ENCODE measurements around the gene FOXN1. TPM values are rescaled to one million over a fixed set of nuclear protein-coding genes. Genes with fewer than 3 reads are reported as not detected.

The FOXN1 gene
- total and polyA plus RNA-seq, 4 donors = not detected

- no peak overlapping the region for H3K27ac ChIP-seq (ENCODE audit: low read depth in 1 of 2, low read length in 2 of 2)
- H3K27me3 ChIP-seq (ENCODE audit: control insufficient read depth in 4 of 4, insufficient read depth in 4 of 4, low read length in 3 of 4) = no peaks in the 10 kb centered on the region
- no peaks in the 10 kb centered on the region for H3K4me1 ChIP-seq (ENCODE audit: control insufficient read depth in 4 of 4, insufficient read depth in 4 of 4, low read length in 3 of 4)
- no peak overlapping the region for H3K4me3 ChIP-seq (ENCODE audit: low read depth in 1 of 3, low read length in 3 of 3)
- H3K9ac ChIP-seq (ENCODE audit: low read depth in 1 of 2, low read length in 2 of 2) = no peak overlapping the region
- no peaks in the 10 kb centered on the region for H3K36me3 ChIP-seq (ENCODE audit: control insufficient read depth in 4 of 4, insufficient read depth in 3 of 4, low read depth in 1 of 4, low read length in 3 of 4)
- TF ChIP-seq GABPA (IDR thresholded peaks at IDR 0.05 in 1 of 2, conservative IDR thresholded peaks at IDR 0.05 in 1 of 2) (no peak), MAX (IDR thresholded peaks at IDR 0.05) (no peak), EGR1 (IDR thresholded peaks at IDR 0.05; ENCODE audit: low read depth in 2 of 2) (no peak), HNF4G (IDR thresholded peaks at IDR 0.05) (no peak)
- 88% methylated on average over 4 of the region's 4 CpGs for WGBS
- no peaks in the 10 kb centered on the region for H3K9me3 ChIP-seq (ENCODE audit: control insufficient read depth in 4 of 4, low read length in 3 of 4)
- no peak for DNase-seq (ENCODE audit: low spot score)
Observed at GRCh38 chr17:28530250-28530649, 24.1 kb downstream of the FOXN1 start.

- TF ChIP-seq CTCF (IDR thresholded peaks at IDR 0.05; ENCODE audit: low read depth, low read length, missing input control) (no peak), RXRA (IDR thresholded peaks at IDR 0.05) (no peak), GABPA (IDR thresholded peaks at IDR 0.05 in 1 of 2, conservative IDR thresholded peaks at IDR 0.05 in 1 of 2) (no peak), JUND (IDR thresholded peaks at IDR 0.05) (no peak), YY1 (IDR thresholded peaks at IDR 0.05) (no peak), RAD21 (IDR thresholded peaks at IDR 0.05) (no peak), HNF4G (IDR thresholded peaks at IDR 0.05) (no peak), FOXA1 (IDR thresholded peaks at IDR 0.05) (no peak), ATF3 (IDR thresholded peaks at IDR 0.05) (no peak), FOXA2 (IDR thresholded peaks at IDR 0.05) (no peak), REST (IDR thresholded peaks at IDR 0.05) (no peak), NR2F2 (IDR thresholded peaks at IDR 0.05) (no peak)
- DNase-seq (ENCODE audit: low spot score) = no peak
- Histone ChIP-seq H3K36me3 (ENCODE audit: control insufficient read depth in 4 of 4, insufficient read depth in 3 of 4, low read depth in 1 of 4, low read length in 3 of 4) (no peaks in the 10 kb centered on the region), H3K27ac (ENCODE audit: low read depth in 1 of 2, low read length in 2 of 2) (no peak overlapping the region), H3K4me1 (ENCODE audit: control insufficient read depth in 4 of 4, insufficient read depth in 4 of 4, low read length in 3 of 4) (no peaks in the 10 kb centered on the region), H3K9ac (ENCODE audit: low read depth in 1 of 2, low read length in 2 of 2) (no peak overlapping the region), H3K9me3 (ENCODE audit: control insufficient read depth in 4 of 4, low read length in 3 of 4) (no peaks in the 10 kb centered on the region), H3K4me3 (ENCODE audit: low read depth in 1 of 3, low read length in 3 of 3) (no peak overlapping the region), H3K27me3 (ENCODE audit: control insufficient read depth in 4 of 4, insufficient read depth in 4 of 4, low read length in 3 of 4) (no peaks in the 10 kb centered on the region)
- 76% methylated on average over 7 of the region's 7 CpGs for WGBS
Observed at GRCh38 chr17:28530926-28531325, 24.8 kb downstream of the FOXN1 start.
